ENCODE data around the gene ANKRD12.
"Not testable (repeated sequence)": the region's sequence is repeated elsewhere in the genome, so short reads cannot be mapped to it uniquely, and the experiment has no call there.

ANKRD12 gene

GRCh38 chr18:9153256-9153655, 16.7 kb downstream of the ANKRD12 start:
- FAIRE-seq (no peak), DNase-seq (ENCODE audit: insufficient read length, low spot score) (no peak)
- TF ChIP-seq PAX5 (IDR thresholded peaks at IDR 0.05; ENCODE audit: insufficient read depth, low read length, severe bottlenecking) (no peak), TAF1 (IDR thresholded peaks at IDR 0.05; ENCODE audit: low read depth, low read length) (no peak), POLR2A (IDR thresholded peaks at IDR 0.05; ENCODE audit: low read depth, low read length) (no peak)

DNA sequence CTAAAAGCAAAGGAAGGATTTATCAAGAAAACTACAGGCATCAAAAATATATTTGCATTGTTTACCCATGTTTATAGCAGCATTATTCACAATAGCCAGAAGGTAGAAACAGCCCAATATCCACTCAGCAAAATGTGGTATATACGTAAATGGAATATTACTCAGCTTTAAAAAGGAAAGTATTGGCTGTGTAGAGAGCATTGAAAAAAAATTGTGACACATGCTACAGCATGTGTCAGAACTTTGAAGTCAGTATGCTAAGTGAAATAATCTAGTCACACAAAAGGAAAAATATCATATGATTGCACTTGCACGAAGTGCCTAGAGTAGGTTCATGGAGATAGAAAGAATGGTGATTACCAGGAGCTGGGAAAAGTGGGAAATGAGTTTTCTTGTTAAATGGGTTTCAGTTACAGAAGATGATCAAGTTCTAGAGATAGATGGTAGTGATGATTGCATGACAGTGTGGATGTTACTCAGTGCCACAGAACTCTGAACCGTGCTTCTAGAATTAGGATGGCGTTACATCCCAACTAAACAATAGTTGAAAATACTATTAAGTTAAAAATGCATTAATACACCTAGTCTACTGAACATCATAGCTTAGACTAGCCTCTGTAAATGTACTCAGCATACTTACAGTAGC, 20.1 kb downstream of the ANKRD12 start:
- DNase-seq (ENCODE audit: insufficient read length, low spot score), result no peak
- no peak for TF ChIP-seq POLR2AphosphoS5 (IDR thresholded peaks at IDR 0.05; ENCODE audit: low read depth, low read length)
- no peak for TF ChIP-seq PAX5 (IDR thresholded peaks at IDR 0.05; ENCODE audit: insufficient read depth, low read length, severe bottlenecking)
- no peak for TF ChIP-seq POLR2A (IDR thresholded peaks at IDR 0.05; ENCODE audit: low read depth, low read length)
- TF ChIP-seq POU2F2 (IDR thresholded peaks at IDR 0.05; ENCODE audit: low read depth, low read length), result no peak
- TF ChIP-seq SPI1 (IDR thresholded peaks at IDR 0.05; ENCODE audit: low read depth, low read length), result no peak
- TF ChIP-seq TAF1 (IDR thresholded peaks at IDR 0.05; ENCODE audit: low read depth, low read length), result no peak
- peak; percentile 61 for FAIRE-seq

- TF ChIP-seq PAX5 (IDR thresholded peaks at IDR 0.05; ENCODE audit: insufficient read depth, low read length, severe bottlenecking), result no peak
- TF ChIP-seq POLR2AphosphoS5 (IDR thresholded peaks at IDR 0.05; ENCODE audit: low read depth, low read length), result no peak
- TF ChIP-seq SPI1 (IDR thresholded peaks at IDR 0.05; ENCODE audit: low read depth, low read length), result no peak
- TF ChIP-seq TAF1 (IDR thresholded peaks at IDR 0.05; ENCODE audit: low read depth, low read length), result no peak
- TF ChIP-seq POLR2A (IDR thresholded peaks at IDR 0.05; ENCODE audit: low read depth, low read length), result no peak
- TF ChIP-seq POU2F2 (IDR thresholded peaks at IDR 0.05; ENCODE audit: low read depth, low read length), result no peak
- FAIRE-seq, result no peak
Observed at GRCh38 chr18:9157806-9158205, 21.2 kb downstream of the ANKRD12 start.

DNA sequence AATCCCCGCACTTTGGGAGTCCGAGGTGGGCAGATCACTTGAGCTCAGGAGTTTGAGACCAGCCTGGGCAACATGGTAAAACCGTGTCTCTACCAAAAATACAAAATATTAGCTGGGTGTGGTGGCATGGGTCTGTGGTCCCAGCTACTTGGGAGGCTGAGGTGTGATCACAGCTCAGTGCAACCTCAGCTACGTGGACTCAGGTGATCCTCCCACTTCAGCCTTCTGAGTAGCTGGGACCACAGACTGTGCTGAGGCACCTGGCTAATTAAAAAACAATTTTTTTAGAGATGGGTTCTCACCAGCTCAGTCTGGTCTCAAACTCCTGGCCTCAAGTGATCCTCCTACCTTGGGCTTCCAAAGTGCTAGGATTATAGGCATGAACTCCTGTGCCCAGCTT, 23.4 kb downstream of the ANKRD12 start:
- no peak for FAIRE-seq
- no peak for TF ChIP-seq TAF1 (IDR thresholded peaks at IDR 0.05; ENCODE audit: low read depth, low read length)
- TF ChIP-seq SPI1 (IDR thresholded peaks at IDR 0.05; ENCODE audit: low read depth, low read length), result no peak
- no peak for TF ChIP-seq POLR2AphosphoS5 (IDR thresholded peaks at IDR 0.05; ENCODE audit: low read depth, low read length)
- TF ChIP-seq PAX5 (IDR thresholded peaks at IDR 0.05; ENCODE audit: insufficient read depth, low read length, severe bottlenecking), result no peak
- TF ChIP-seq POU2F2 (IDR thresholded peaks at IDR 0.05; ENCODE audit: low read depth, low read length), result no peak
- TF ChIP-seq POLR2A (IDR thresholded peaks at IDR 0.05; ENCODE audit: low read depth, low read length), result no peak

More at GRCh38 chr18:9157806-9158205, 21.2 kb downstream of the ANKRD12 start:
- no peak for DNase-seq (ENCODE audit: insufficient read length, low spot score)

DNA sequence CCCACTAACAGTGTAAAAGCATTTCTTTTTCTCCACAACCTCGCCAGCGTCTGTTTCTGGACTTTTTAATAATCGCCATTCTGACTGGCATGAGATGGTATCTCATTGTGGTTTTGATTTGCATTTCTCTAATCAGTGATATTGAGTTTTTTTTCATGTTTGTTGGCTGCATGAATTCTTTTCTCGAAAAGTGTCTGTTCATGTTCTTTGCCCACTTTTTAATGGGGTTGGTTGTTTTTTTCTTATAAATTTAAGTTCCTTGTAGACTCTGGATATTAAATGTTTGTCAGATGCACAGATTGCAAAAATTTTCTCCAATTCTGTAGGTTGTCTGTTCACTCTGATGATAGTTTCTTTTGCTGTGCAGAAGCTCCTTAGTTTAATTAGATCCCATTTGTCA, 26.1 kb downstream of the ANKRD12 start:
- not testable (repeated sequence) for DNase-seq (ENCODE audit: insufficient read length, low spot score); FAIRE-seq

More for the DNA sequence above, 23.4 kb downstream of the ANKRD12 start:
- DNase-seq (ENCODE audit: insufficient read length, low spot score), result no peak

GRCh38 chr18:9164149-9164548, 27.6 kb downstream of the ANKRD12 start:
- not testable (repeated sequence) for DNase-seq (ENCODE audit: insufficient read length, low spot score); FAIRE-seq

DNA sequence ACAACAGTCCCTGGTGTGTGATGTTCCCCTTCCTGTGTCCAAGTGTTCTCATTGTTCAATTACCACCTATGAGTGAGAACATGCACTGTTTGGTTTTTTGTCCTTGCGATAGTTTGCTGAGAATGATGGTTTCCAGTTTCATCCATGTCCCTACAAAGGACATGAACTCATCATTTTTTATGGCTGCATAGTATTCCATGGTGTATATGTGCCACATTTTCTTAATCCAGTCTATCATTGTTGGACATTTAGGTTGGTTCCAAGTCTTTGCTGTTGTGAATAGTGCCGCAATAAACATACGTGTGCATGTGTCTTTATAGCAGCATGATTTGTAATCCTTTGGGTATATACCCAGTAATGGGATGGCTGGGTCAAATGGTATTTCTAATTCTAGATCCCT, 29.3 kb downstream of the ANKRD12 start:
- FAIRE-seq; DNase-seq (ENCODE audit: insufficient read length, low spot score): not testable (repeated sequence)

DNA sequence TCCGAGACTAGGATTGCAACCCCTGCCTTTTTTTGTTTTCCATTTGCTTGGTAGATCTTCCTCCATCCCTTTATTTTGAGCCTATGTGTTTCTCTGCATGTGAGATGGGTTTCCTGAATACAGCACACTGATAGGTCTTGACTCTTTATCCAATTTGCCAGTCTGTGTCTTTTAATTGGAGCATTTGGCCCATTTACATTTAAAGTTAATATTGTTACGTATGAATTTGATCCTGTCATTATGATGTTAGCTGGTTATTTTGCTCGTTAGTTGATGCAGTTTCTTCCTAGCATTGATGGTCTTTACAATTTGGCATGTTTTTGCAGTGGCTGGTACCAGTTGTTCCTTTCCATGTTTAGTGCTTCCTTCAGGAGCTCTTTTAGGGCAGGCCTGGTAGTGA, 32.9 kb downstream of the ANKRD12 start:
- DNase-seq (ENCODE audit: insufficient read length, low spot score), result not testable (repeated sequence)

GRCh38 chr18:9171919-9172318, 35.3 kb downstream of the ANKRD12 start:
- FAIRE-seq; DNase-seq (ENCODE audit: insufficient read length, low spot score): not testable (repeated sequence)

More for the DNA sequence above, 32.9 kb downstream of the ANKRD12 start:
- FAIRE-seq, result not testable (repeated sequence)

GRCh38 chr18:9172506-9173127, 36.0 kb downstream of the ANKRD12 start:
- FAIRE-seq (no peak), DNase-seq (ENCODE audit: insufficient read length, low spot score) (no peak)
- TF ChIP-seq SPI1 (IDR thresholded peaks at IDR 0.05; ENCODE audit: low read depth, low read length), result no peak
- TF ChIP-seq PAX5 (IDR thresholded peaks at IDR 0.05; ENCODE audit: insufficient read depth, low read length, severe bottlenecking), result no peak
- TF ChIP-seq POLR2A (IDR thresholded peaks at IDR 0.05; ENCODE audit: low read depth, low read length), result no peak
- no peak for TF ChIP-seq POLR2AphosphoS5 (IDR thresholded peaks at IDR 0.05; ENCODE audit: low read depth, low read length)
- no peak for TF ChIP-seq TAF1 (IDR thresholded peaks at IDR 0.05; ENCODE audit: low read depth, low read length)
- TF ChIP-seq POU2F2 (IDR thresholded peaks at IDR 0.05; ENCODE audit: low read depth, low read length), result no peak

DNA sequence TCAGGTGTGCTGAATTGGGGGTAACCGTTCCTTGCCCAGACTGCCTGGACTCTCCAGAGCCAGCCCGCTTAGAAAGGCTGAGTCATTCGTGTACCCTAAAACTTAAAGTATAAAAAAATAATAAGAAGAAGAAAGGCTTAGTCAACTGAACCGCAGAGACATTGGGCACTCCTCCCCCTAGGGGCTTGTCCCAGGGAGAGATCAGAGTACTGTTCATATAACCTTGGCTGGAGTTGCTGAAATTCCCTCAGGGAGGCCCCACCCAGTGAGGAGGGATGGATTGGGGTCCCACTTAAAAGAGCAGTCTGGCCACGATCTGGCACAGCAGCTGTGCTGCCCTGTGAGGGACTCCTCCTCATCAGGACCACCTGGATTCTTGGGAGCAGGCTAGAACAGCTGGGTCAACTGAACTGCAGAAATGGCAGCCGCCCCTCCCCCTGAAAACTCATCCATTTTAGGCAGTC, 37.2 kb downstream of the ANKRD12 start:
- no peak for FAIRE-seq
- no peak for DNase-seq (ENCODE audit: insufficient read length, low spot score)
- TF ChIP-seq POLR2AphosphoS5 (IDR thresholded peaks at IDR 0.05; ENCODE audit: low read depth, low read length), result no peak
- no peak for TF ChIP-seq POU2F2 (IDR thresholded peaks at IDR 0.05; ENCODE audit: low read depth, low read length)
- no peak for TF ChIP-seq POLR2A (IDR thresholded peaks at IDR 0.05; ENCODE audit: low read depth, low read length)
